ENCODE data around the gene NOXA1.

DNA sequence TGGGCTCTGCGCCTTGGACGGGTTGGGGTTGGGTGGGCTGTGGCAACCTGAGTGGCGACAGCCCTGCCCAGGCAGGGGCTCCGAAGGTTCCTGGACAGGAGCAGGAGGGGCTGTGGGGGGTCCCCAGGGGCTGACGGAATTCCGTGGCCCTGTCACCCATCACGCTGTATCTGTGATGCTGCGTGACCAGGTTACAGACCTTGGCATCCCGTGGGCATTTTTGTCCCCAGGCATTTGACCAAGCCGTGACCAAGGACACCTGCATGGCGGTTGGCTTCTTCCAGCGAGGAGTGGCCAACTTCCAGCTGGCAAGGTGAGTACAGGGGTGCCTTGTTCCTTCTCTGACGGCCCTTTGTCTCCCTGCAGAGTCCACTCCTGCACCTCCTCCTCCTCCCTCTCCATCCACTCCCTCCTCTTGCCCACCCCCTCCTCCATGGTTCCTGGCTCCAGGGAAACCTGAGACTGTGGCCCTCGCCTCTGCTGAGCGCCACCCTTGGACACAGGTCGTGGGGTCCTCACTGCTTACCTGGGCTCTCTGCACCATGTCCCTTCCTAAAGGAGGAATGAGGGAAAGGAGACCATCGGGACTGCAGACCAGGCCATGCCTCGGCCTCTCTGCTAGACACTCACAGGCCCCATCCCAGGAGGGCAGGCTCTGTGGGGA lies 3.0 kb downstream of the NOXA1 start:
- TF ChIP-seq TBL1XR1 (IDR thresholded peaks at IDR 0.05; ENCODE audit: low read length in 2 of 2) (no peak), MCM7 (IDR thresholded peaks at IDR 0.05) (no peak), ETV6 (IDR thresholded peaks at IDR 0.05; ENCODE audit: borderline replicate concordance in 1 of 2, low read depth in 2 of 2, low read length in 1 of 2) (no peak), ETV6 (CRISPR knock-in tag; IDR thresholded peaks at IDR 0.05; ENCODE audit: borderline replicate concordance) (no peak)
- TF ChIP-seq, protein P1, sequence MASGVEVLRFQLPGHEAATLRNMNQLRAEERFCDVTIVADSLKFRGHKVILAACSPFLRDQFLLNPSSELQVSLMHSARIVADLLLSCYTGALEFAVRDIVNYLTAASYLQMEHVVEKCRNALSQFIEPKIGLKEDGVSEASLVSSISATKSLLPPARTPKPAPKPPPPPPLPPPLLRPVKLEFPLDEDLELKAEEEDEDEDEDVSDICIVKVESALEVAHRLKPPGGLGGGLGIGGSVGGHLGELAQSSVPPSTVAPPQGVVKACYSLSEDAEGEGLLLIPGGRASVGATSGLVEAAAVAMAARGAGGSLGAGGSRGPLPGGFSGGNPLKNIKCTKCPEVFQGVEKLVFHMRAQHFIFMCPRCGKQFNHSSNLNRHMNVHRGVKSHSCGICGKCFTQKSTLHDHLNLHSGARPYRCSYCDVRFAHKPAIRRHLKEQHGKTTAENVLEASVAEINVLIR (CRISPR knock-in tag; IDR thresholded peaks at IDR 0.05): no peak
